Measurements from ENCODE around the gene TTC34.

The TTC34 gene

GRCh38 chr1:2801535-2802291, at the start of gene TTC34:
Gene TTC34, minus strand, starts transcription at chr1:2801693. Its CDS starts 866 bp downstream, at chr1:2800827.
- DNase-seq (ENCODE audit: low spot score): peak; percentile 95

DNA sequence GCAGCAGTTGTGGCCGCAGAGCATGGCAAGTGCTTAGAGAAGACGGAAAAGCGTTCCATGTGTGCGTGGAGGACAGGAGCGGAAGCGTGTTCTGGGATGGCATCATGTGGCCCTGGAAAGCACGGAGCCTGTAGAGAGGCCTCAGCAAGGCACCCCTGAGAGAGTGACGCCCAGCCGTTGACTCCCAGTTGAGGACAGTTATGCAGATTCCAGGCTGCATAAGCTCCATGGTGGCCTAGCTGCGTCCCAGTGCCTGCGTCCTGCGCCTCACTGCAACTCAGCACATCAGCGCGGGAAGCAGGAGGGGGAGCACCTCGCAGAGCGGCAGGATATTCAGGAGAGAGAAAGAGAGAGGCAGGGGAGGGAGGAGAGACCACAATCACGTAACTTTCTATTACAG, 49.0 kb upstream of the TTC34 start:
- no peak for DNase-seq (ENCODE audit: low spot score)

DNA sequence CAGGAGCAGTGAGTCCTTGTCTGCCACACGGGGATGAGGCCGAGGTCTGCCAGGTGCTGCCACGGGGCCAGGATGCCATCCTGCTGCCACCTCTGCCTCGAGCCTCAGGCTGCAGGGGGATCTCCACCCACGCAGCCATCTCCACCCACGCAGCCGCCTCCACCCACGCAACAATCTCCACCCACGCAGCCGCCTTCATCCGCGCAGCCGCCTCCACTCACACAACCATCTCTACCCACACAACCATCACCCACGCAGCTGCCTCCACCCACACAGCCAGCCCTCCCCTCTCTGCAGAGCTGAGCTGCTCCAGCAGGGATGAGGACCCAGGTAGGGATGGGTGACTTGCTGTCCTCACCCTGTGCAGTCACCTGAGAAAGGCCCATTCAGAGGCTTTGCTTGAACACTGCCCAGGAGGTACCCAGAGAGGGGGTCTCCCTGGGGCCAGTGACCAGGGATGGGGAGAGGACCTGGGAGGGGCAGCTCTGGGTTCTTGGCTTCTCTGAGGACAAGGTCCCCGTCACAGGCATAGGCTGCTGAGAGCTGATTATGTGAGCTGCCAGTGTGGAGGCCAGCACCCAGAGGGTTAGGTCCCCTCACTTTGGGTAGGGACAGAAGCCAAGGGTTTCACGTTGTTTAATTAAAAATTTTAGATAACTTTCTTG, 46.6 kb upstream of the TTC34 start:
- DNase-seq (ENCODE audit: low spot score): no peak

DNA sequence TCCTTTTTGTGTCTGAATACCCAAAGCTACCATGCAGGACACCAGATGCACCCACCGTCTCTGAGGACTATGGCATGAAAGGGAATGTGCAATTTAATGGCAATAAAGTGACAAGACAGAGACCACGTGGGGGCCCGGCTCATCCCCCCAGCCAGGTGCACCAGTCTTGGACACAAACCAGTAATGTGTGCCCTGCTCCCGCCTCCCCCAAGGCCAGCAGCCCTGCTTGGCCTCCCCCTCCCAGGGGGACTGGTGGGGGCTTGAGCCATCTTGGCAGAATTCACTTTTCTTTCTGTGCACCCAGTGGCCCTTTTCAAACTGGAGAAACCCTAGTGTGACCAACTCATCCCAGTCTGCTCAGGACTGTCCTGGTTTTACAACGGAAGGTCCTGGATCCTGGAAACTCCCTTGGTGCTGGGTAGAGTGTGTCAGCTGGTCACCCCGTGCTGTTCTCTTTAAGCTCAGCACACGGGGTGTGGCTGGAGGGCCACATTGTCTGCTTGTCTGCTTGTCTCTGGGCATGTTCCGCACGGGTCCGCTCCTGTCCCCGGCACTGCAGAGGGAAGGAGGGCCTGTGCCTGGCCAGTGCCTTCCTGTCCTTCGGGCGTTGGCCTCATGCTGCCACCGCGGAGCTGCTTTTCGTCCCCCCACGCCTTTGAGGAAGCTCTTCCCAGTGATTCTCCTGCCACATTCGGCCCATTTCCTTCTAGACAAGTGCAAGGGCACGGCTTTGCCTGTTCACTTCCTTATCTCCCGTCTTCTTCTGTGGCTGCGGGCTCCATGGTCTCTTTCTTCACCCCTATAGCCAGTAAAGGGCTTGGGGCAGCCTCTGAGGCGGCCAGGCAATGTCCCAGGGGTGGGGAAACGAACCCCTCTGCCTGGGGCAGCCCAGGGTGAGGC, 45.8 kb upstream of the TTC34 start:
- no peak for DNase-seq (ENCODE audit: low spot score)

- no peak for DNase-seq (ENCODE audit: low spot score)
These were observed 44.4 kb upstream of the TTC34 start for GRCh38 chr1:2845869-2846268.

DNA sequence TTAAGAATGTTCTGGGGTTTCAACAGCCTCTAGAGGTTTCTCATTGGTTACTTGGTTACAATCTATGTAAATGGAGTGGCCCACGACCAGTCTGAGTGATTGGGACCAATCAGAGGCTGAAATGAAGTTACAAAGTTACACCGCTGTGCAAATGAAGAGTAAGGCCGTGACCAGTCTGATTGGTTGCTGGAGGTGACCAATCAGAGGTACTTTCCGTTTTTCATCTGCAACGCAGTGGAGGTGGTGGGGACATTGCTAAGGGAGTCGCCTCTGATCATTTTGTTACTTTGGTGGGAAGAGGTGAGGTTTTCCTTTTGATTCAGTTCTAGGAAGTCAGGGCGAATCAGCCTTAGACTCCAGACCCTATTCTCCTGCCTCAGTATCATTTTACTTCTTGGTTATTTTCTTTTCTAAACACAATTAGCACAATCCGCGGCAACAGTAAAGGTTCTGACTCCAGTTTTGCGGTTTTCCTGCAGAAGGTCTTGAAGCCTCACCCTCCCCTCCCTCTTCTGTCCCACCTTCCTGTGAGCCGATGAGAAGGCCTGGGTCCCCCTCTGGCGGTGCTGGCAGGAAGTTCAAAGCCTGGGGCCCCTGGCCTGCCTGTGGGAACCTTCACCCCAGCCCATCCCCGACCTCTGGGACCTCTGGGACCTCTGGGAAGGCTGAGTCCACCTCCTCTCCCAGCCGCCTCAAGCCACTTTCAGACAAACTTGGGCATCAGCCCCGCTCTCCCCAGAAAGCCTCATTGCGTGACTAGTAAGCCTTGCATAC, 38.7 kb upstream of the TTC34 start:
- peak; percentile 48 for DNase-seq (ENCODE audit: low spot score)

DNA sequence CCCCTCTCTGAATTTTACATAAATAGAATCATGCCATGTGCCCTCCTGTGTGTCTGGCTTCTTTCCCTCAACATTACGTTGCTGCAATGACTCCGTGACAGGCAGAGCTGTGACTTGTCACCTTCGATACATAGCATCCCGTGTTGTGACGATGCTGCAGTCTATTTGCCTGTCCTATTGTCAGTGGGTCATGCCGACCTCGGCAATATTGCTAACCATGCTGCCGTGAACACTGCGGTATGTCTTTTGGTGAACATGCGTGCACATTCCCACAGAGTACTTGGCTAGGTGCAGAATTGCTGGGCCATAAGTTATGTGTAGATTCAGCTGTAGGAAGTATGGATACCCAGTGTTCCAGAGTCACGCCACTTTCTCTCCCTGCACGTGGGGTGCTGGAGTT, 36.3 kb upstream of the TTC34 start:
- no peak for DNase-seq (ENCODE audit: low spot score)

GRCh38 chr1:2837316-2837715, 35.8 kb upstream of the TTC34 start:
- DNase-seq (ENCODE audit: low spot score): no peak

GRCh38 chr1:2836333-2836970, 35.0 kb upstream of the TTC34 start:
- DNase-seq (ENCODE audit: low spot score): no peak

- no peak for DNase-seq (ENCODE audit: low spot score)
These were observed 34.2 kb upstream of the TTC34 start for GRCh38 chr1:2835650-2836159.

GRCh38 chr1:2834741-2835564, 33.5 kb upstream of the TTC34 start:
- DNase-seq (ENCODE audit: low spot score): no peak

- no peak for DNase-seq (ENCODE audit: low spot score)
These were observed 32.6 kb upstream of the TTC34 start for GRCh38 chr1:2834146-2834475.

DNA sequence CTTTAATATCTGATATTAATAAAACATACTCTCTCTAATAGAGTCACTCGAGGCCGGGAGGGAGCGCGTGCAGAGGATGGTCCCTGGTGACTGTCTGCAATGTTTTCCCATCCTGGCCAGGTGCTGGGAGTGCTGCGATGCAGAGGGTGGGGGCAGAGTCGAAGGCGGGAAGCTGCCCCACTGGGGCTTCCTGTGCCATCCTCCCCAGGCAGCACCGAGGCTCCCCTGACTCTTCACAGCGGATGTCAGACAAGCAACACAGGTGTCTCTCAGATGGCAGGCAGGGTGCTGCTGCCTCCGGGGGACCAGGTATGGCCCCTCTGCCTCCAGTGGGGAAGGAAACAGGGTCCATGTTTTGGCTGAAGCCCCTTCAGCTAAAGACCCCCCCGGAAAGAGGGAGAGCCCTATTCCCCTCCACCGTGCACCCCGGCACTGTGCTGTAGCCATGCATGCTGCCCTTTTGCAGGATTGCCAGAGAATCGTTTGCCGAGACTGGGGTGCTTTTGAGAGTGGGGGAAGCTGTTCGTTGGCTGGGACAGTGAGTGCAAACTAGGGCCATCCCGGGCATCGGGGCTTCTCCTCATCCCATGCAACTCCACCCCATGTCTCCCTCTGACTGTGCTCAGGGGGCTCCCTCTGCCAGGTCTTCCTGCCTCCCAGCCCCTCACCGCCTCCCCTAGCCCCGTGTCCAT, 32.1 kb upstream of the TTC34 start:
- no peak for DNase-seq (ENCODE audit: low spot score)

- no peak for DNase-seq (ENCODE audit: low spot score)
These were observed 31.3 kb upstream of the TTC34 start for GRCh38 chr1:2832506-2833453.

DNA sequence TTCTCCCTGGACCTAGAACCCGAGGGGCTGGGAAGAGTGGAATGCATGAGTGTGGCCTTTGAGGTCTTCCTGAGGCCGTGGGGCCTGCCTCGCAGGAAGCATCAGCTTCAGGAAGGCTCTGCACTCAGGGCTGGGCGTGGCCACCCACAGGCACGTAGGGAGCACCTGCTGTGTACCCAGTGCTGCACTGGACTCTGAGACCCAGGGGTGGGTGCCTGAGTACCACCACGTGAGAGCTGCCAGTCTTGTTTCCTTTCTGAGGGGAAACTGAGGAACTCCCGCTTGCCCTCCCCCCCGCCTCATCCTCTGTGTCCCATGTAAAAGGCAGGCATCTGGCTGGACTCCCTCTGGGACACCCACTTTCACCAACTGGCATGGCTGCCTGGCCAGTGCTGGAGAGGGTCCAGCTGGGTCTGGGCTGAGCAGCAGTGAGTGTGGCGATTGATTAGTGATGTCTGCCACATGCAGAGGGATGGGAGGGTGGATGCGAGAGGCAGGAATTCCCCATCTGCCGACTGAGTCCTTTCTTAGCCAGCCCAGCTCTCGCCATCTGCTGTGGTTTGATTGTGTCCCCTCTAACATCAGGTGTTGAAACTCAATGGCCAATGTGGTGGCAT, 30.2 kb upstream of the TTC34 start:
- DNase-seq (ENCODE audit: low spot score): no peak

DNA sequence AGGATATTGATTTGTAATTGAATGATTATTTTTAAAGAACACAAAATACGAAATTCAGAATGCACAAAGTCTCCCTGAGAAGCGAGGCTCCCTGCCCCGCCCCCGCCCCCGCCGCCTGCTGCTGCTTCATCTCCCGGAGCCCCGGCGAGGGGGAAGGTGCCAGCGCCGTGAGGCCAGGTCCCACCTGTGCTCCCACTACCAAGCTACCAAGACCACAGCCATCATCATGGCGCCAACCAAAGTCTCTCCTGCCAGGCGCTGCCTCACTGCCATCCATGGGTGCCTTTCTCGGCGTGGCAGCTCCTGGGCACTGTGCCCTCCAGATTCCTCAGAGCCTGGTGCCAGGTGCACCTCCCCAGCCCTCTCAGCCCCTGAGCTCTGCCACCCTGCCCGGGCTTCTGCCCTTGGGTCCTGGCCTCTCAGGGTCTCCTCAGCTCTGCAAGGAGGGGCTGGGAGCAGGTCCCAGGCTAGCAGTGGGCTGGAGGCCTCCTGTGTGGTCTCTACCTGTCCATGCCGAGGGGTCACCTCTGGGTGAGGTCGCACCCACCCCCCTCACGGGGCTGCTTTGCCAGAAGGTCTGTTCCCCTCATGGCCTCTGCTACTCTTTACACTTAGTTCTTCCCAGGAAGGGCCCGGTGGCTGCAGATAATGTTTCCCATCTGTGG, 29.4 kb upstream of the TTC34 start:
- DNase-seq (ENCODE audit: low spot score): no peak

- DNase-seq (ENCODE audit: low spot score): no peak
These were observed 28.5 kb upstream of the TTC34 start for GRCh38 chr1:2829846-2830615.
